H1 (cell line): ENCODE measurements around the gene FUT4. TPM values are rescaled to one million over a fixed set of nuclear protein-coding genes. Genes with fewer than 3 reads are reported as not detected.

Experiments used
- CTCF ChIA-PET: fragments of 300-600 bp; sonication (Branson Sonifier 250); formaldehyde crosslinking; loops from one replicate; lab custom pipeline; 2021; ENCODE audit not compliant: partially characterized antibody; lab: Charles Lee
- POLR2A ChIA-PET: fragments of 300-600 bp; sonication (Branson Sonifier 250); formaldehyde crosslinking; loops from one replicate; lab custom pipeline; 2021; ENCODE audit warnings: inconsistent platforms; ENCODE audit not compliant: partially characterized antibody; lab: Charles Lee
- DNase-seq, 2 experiments: peaks; one replicate each; pipeline versions ENCODE4 v3.0.0 to v3.0.0-alpha.2; 2010 to 2022; ENCODE audit warnings: low spot score in 2 of 2, low read depth in 1 of 2, mixed read lengths in 1 of 2
- FAIRE-seq: peaks from 2 replicates; lab custom pipeline; 2011; peaks lifted over from hg19 to GRCh38; lab: Jason Lieb, UNC
- H2AFZ ChIP-seq: 2 replicates; pipeline ENCODE4 v1.8.1; 2012; ENCODE audit warnings: low read length, inconsistent platforms
- H2AK5ac ChIP-seq: 2 replicates; pipeline ENCODE4 v1.6.1; 2013; ENCODE audit warnings: low read depth, low read length
- H2BK120ac ChIP-seq: replicated peaks from 2 replicates; pipeline ENCODE3; 2013; ENCODE audit warnings: low read depth, low read length, inconsistent platforms
- H2BK12ac ChIP-seq: 2 replicates; pipeline ENCODE4 v1.6.1; 2013; ENCODE audit warnings: low read depth, low read length
- H2BK15ac ChIP-seq: 2 replicates; pipeline ENCODE4 v1.6.1; 2013; ENCODE audit warnings: low read length
- H2BK20ac ChIP-seq: 2 replicates; pipeline ENCODE4 v1.6.1; 2013; ENCODE audit warnings: low read length
- H2BK5ac ChIP-seq: 2 replicates; pipeline ENCODE4 v1.6.1; 2013; ENCODE audit warnings: low read depth, low read length
- H3K14ac ChIP-seq: 2 replicates; pipeline ENCODE4 v1.6.1; 2013; ENCODE audit warnings: inconsistent platforms; ENCODE audit not compliant: insufficient read length
- H3K18ac ChIP-seq: 2 replicates; pipeline ENCODE4 v1.6.1; 2013; ENCODE audit warnings: low read length; ENCODE audit errors: extremely low read depth
- H3K23ac ChIP-seq: 2 replicates; pipeline ENCODE4 v1.6.1; 2013; ENCODE audit warnings: inconsistent platforms; ENCODE audit not compliant: insufficient read length
- H3K23me2 ChIP-seq: 2 replicates; pipeline ENCODE4 v1.6.1; 2013; ENCODE audit warnings: low read depth, low read length
- H3K27ac ChIP-seq: 2 replicates; pipeline ENCODE4 v1.6.1; 2011; ENCODE audit warnings: low read depth, low read length, inconsistent platforms
- H3K27me3 ChIP-seq, 4 experiments: replicated peaks in 1 of 4; 1 replicate in 1 of 4; 2 replicates in 3 of 4; pipeline versions ENCODE4 v1.6.1 to v1.8.1; 2011 to 2013; ENCODE audit warnings: low read length in 3 of 4, mild to moderate bottlenecking in 3 of 4, inconsistent platforms in 2 of 4, mixed read lengths in 2 of 4, moderate library complexity in 1 of 4; ENCODE audit not compliant: control insufficient read depth in 3 of 4, insufficient read depth in 3 of 4; ENCODE audit errors: extremely low read depth in 1 of 4
- H3K36me3 ChIP-seq, 4 experiments: 2 replicates each; pipeline versions ENCODE4 v1.6.1 to v1.8.1; 2011 to 2013; ENCODE audit warnings: mild to moderate bottlenecking in 4 of 4, low read length in 3 of 4, moderate library complexity in 2 of 4, control low read depth in 1 of 4, inconsistent platforms in 1 of 4; ENCODE audit not compliant: insufficient read depth in 4 of 4, control insufficient read depth in 2 of 4
- H3K4ac ChIP-seq: replicated peaks from 2 replicates; pipeline ENCODE3; 2013; ENCODE audit warnings: low read length, low read depth, mixed read lengths, inconsistent platforms; ENCODE audit not compliant: insufficient read length
- H3K4me1 ChIP-seq, 4 experiments: replicated peaks in 1 of 4; 1 replicate in 1 of 4; 2 replicates in 3 of 4; pipeline versions ENCODE4 v1.6.1 to v1.8.1; 2011 to 2013; ENCODE audit warnings: low read length in 3 of 4, inconsistent platforms in 2 of 4, mixed read lengths in 1 of 4; ENCODE audit not compliant: insufficient read depth in 4 of 4, control insufficient read depth in 3 of 4
- H3K4me2 ChIP-seq, 2 experiments: 2 replicates each; pipeline versions ENCODE4 v1.6.1 to v1.8.1; 2011 to 2013; ENCODE audit warnings: low read depth in 2 of 2, low read length in 2 of 2, control low read depth in 1 of 2, inconsistent platforms in 1 of 2, mild to moderate bottlenecking in 1 of 2; ENCODE audit not compliant: insufficient read depth in 1 of 2
- H3K4me3 ChIP-seq, 4 experiments: fragments of 200-600, 300-600 bp in 1 of 4; sonication (generic), shearing (Covaris generic), sonication (Bioruptor Twin) in 1 of 4; 2 replicates each; pipeline versions ENCODE4 v1.5.1 to v1.8.1; 2011 to 2016; ENCODE audit warnings: low read length in 4 of 4, low read depth in 3 of 4, control low read depth in 2 of 4, inconsistent platforms in 2 of 4, mild to moderate bottlenecking in 2 of 4, mixed read lengths in 1 of 4, moderate library complexity in 1 of 4; ENCODE audit not compliant: insufficient read depth in 2 of 4; ENCODE audit errors: extremely low read depth in 1 of 4
- H3K56ac ChIP-seq: replicated peaks from 2 replicates; pipeline ENCODE3; 2013; ENCODE audit warnings: low read depth, mild to moderate bottlenecking, mixed read lengths, low read length, inconsistent platforms; ENCODE audit not compliant: insufficient read length
- H3K79me1 ChIP-seq: 2 replicates; pipeline ENCODE4 v1.6.1; 2013; ENCODE audit warnings: low read depth, low read length, control low read depth
- H3K79me2 ChIP-seq, 2 experiments: 2 replicates each; pipeline versions ENCODE4 v1.6.1 to v1.8.1; 2012 to 2013; ENCODE audit warnings: low read length in 2 of 2, mild to moderate bottlenecking in 2 of 2, inconsistent platforms in 1 of 2; ENCODE audit not compliant: insufficient read depth in 2 of 2, control insufficient read depth in 1 of 2
- H3K9ac ChIP-seq, 4 experiments: replicated peaks in 1 of 4; 1 replicate in 1 of 4; 2 replicates in 3 of 4; pipeline versions ENCODE4 v1.6.1 to v1.8.1; 2011 to 2013; ENCODE audit warnings: low read depth in 3 of 4, low read length in 3 of 4, control low read depth in 2 of 4, mild to moderate bottlenecking in 2 of 4, moderate library complexity in 2 of 4, inconsistent platforms in 1 of 4; ENCODE audit errors: extremely low read depth in 1 of 4
- H3K9me3 ChIP-seq, 2 experiments: 2 replicates each; pipeline versions ENCODE4 v1.6.1 to v1.8.1; 2012 to 2013; ENCODE audit warnings: mild to moderate bottlenecking in 2 of 2, moderate library complexity in 2 of 2, control low read depth in 1 of 2, inconsistent platforms in 1 of 2, low read depth in 1 of 2, low read length in 1 of 2, mixed read lengths in 1 of 2; ENCODE audit not compliant: insufficient read depth in 2 of 2
- H4K20me1 ChIP-seq, 2 experiments: replicated peaks in 1 of 2; 2 replicates each; pipeline versions ENCODE3 to v1.8.1; 2011 to 2013; ENCODE audit warnings: inconsistent platforms in 2 of 2, low read length in 2 of 2, mild to moderate bottlenecking in 1 of 2; ENCODE audit not compliant: insufficient read depth in 2 of 2, control insufficient read depth in 1 of 2
- H4K5ac ChIP-seq: 2 replicates; pipeline ENCODE4 v1.6.1; 2013; ENCODE audit warnings: low read length, low read depth, mixed read lengths, inconsistent platforms; ENCODE audit not compliant: insufficient read length
- H4K8ac ChIP-seq: 2 replicates; pipeline ENCODE4 v1.8.0; 2013; ENCODE audit warnings: mild to moderate bottlenecking, moderate library complexity, low read length, inconsistent platforms; ENCODE audit not compliant: insufficient read depth; ENCODE audit errors: extremely low read depth
- H4K91ac ChIP-seq: replicated peaks from 2 replicates; pipeline ENCODE3; 2013; ENCODE audit warnings: low read length, mixed read lengths, inconsistent platforms; ENCODE audit not compliant: insufficient read length
- CHD1 ChIP-seq: IDR thresholded peaks from 2 replicates; pipeline ENCODE4 v1.6.1; 2012; ENCODE audit warnings: low read depth, low read length, improper control_type of control experiment
- CTCF ChIP-seq, 3 experiments: IDR thresholded peaks; 1 replicate in 2 of 3; 2 replicates in 1 of 3; pipeline versions ENCODE4 v1.5.1 to v1.6.1; 2011; ENCODE audit warnings: low read length in 3 of 3, mild to moderate bottlenecking in 3 of 3, inconsistent platforms in 2 of 3, low read depth in 1 of 3, moderate library complexity in 1 of 3; ENCODE audit not compliant: insufficient read depth in 1 of 3; ENCODE audit errors: control extremely low read depth in 1 of 3
- EGR1 ChIP-seq: IDR thresholded peaks from 2 replicates; pipeline ENCODE4 v1.6.1; 2011; ENCODE audit warnings: low read depth, low read length, borderline replicate concordance
- HDAC2 ChIP-seq, 2 experiments: fragments of 300-600 bp in 1 of 2; sonication (generic) in 1 of 2; IDR thresholded peaks; 2 replicates each; pipeline ENCODE4 v1.6.1; 2011 to 2012; ENCODE audit warnings: low read depth in 2 of 2, low read length in 2 of 2, mild to moderate bottlenecking in 2 of 2, moderate library complexity in 2 of 2, borderline replicate concordance in 1 of 2, inconsistent platforms in 1 of 2
- KDM5A ChIP-seq: fragments of 200-600 bp; IDR thresholded peaks from 2 replicates; pipeline ENCODE4 v1.7.1; 2012; ENCODE audit warnings: mild to moderate bottlenecking, low read length, inconsistent platforms, mixed read lengths
- MAX ChIP-seq: IDR thresholded peaks from 2 replicates; pipeline ENCODE4 v1.6.1; 2012; ENCODE audit warnings: inconsistent platforms
- PHF8 ChIP-seq: fragments of 200-600 bp; sonication (generic); conservative IDR thresholded peaks from 2 replicates; pipeline ENCODE4 v1.7.1; 2012; ENCODE audit warnings: low read depth, mild to moderate bottlenecking, inconsistent platforms, low read length, moderate library complexity
- POLR2A ChIP-seq, 2 experiments: IDR thresholded peaks; 1 replicate in 1 of 2; 2 replicates in 1 of 2; pipeline ENCODE4 v1.6.1; 2011; ENCODE audit warnings: low read depth in 2 of 2, low read length in 2 of 2, mild to moderate bottlenecking in 2 of 2; ENCODE audit errors: control extremely low read depth in 1 of 2
- RBBP5 ChIP-seq: IDR thresholded peaks from 2 replicates; pipeline ENCODE4 v1.7.1; 2012; ENCODE audit warnings: low read depth, mild to moderate bottlenecking, inconsistent platforms, low read length, moderate library complexity, borderline replicate concordance
- SIRT6 ChIP-seq: IDR thresholded peaks from one replicate; pipeline ENCODE4 v1.7.1; 2012; ENCODE audit warnings: low read length, inconsistent platforms
- SP1 ChIP-seq: IDR thresholded peaks from 2 replicates; pipeline ENCODE4 v1.6.1; 2011; ENCODE audit warnings: low read depth, low read length
- WGBS, 2 experiments: shearing (Covaris generic) in 1 of 2; methylation state at CpG; one replicate each; pipeline versions ENCODE4 v1.1.6 to v1.1.7; 2013 to 2015; ENCODE audit warnings: low lambda C conversion rate in 2 of 2, mixed read lengths in 2 of 2, inconsistent platforms in 1 of 2, low coverage in 1 of 2, missing lambda C conversion rate in 1 of 2; ENCODE audit not compliant: insufficient replicate concordance in 2 of 2, insufficient coverage in 1 of 2, insufficient read length in 1 of 2; ENCODE audit errors: extremely low coverage in 1 of 2, missing lambda C conversion rate in 1 of 2; 5-methylcytosine and 5-hydroxymethylcytosine counted together
- polyA plus RNA-seq, 7 experiments: library from polyadenylated mRNA; depleted of rRNA in 3 of 7; stranded (reverse) in 5 of 7; unstranded in 2 of 7; fragments of >200 nt in 5 of 7; fragments of 200-250 nt in 2 of 7; gene quantifications; 1 replicate in 5 of 7; 2 replicates in 1 of 7; 4 replicates in 1 of 7; pipeline versions ENCODE4 v1.2.1 to v1.2.3, GENCODE V29; 2011 to 2013; ENCODE audit warnings: missing spikeins in 2 of 7, mixed read lengths in 2 of 7
- total RNA-seq: library from RNA; stranded (reverse); fragmentation: NEBNext Ultra II Directional; extraction: Animal tissue kit (Norgen Biotek cat#: 25700); gene quantifications from 2 replicates; pipeline ENCODE4 v1.2.1, GENCODE V29; 2021

Gene FUT4
- total and polyA plus RNA-seq, 2 of the 8 experiments (the other 6 are each of a cell fraction or from before 2014, with no cell fraction given): 2.6 to 8.0 TPM

GRCh38 chr11:94586546-94586945, 42.8 kb downstream of the FUT4 start:
- POLR2A ChIA-PET: no interaction called here
- Histone ChIP-seq H2AFZ (no peak overlapping the region), H3K4ac (no peak overlapping the region)

More at GRCh38 chr11:94586546-94586945, 42.8 kb downstream of the FUT4 start:
- H3K79me2 ChIP-seq: no peaks in the 10 kb centered on the region
- no peaks in the 10 kb centered on the region for H3K36me3 ChIP-seq
- H3K9me3 ChIP-seq: no peaks in the 10 kb centered on the region
- H3K9ac ChIP-seq: no peak overlapping the region
- no peaks in the 10 kb centered on the region; a peak in 2 of 7 replicates for H3K27me3 ChIP-seq
- no peak overlapping the region for H2BK20ac ChIP-seq
- H3K23me2 ChIP-seq: no peaks in the 10 kb centered on the region
- H2BK15ac ChIP-seq: no peak overlapping the region
- no peak overlapping the region for H4K91ac ChIP-seq
- no peak for TF ChIP-seq EGR1
- TF ChIP-seq PHF8: no peak
- TF ChIP-seq CTCF (IDR thresholded peaks at IDR 0.05; ENCODE audit: control extremely low read depth in 1 of 3, insufficient read depth in 1 of 3, low read depth in 1 of 3, low read length in 3 of 3): no peak
- no peak for TF ChIP-seq SP1
- TF ChIP-seq HDAC2 (IDR thresholded peaks at IDR 0.05; ENCODE audit: borderline replicate concordance in 1 of 2, low read depth in 2 of 2, low read length in 2 of 2): no peak
- no peak for TF ChIP-seq RBBP5
- no peak for TF ChIP-seq POLR2A (IDR thresholded peaks at IDR 0.05; ENCODE audit: control extremely low read depth in 1 of 2, low read depth in 2 of 2, low read length in 2 of 2)
- no peak for TF ChIP-seq CHD1
- TF ChIP-seq SIRT6: no peak
- TF ChIP-seq KDM5A: no peak
- no peak for TF ChIP-seq MAX
- TF ChIP-seq, all 59 proteins: peak for 0
- no peak overlapping the region for H3K27ac ChIP-seq
- CTCF ChIA-PET: interaction anchor here (0.9 to 1.7 kb wide), 4 partner anchors 10 to 155 kb away, joined by 4 to 7 read pairs (median 5); no protein-coding TSS in a partner anchor
- no peak for DNase-seq
- no peaks in the 10 kb centered on the region for H3K79me1 ChIP-seq
- no peak overlapping the region for H2AK5ac ChIP-seq
- no peak overlapping the region for H2BK12ac ChIP-seq
- WGBS, 2 experiments: 79% methylated on average over 5 of the region's 5 CpGs; no CpG with 5 or more reads in 1 of the 2 experiments
- no peak overlapping the region for H4K5ac ChIP-seq
- no peak for FAIRE-seq
- H3K18ac ChIP-seq: no peak overlapping the region
- H3K4me3 ChIP-seq: no peak overlapping the region
- no peak overlapping the region for H3K23ac ChIP-seq
- no peak overlapping the region for H3K56ac ChIP-seq
- no peak overlapping the region for H3K14ac ChIP-seq
- H3K4me1 ChIP-seq: no peaks in the 10 kb centered on the region
- H4K20me1 ChIP-seq: no peaks in the 10 kb centered on the region
- H3K4me2 ChIP-seq: no peak overlapping the region
- no peak overlapping the region for H2BK5ac ChIP-seq
- H4K8ac ChIP-seq: no peak overlapping the region
- no peak overlapping the region for H2BK120ac ChIP-seq
